Activated naive CD4-positive, alpha-beta T cell treated with Interleukin-2 at 50 U/mL for 16 hours (primary cell): ENCODE data around the gene DET1.
A peak's percentile ranks its signal among the peaks of the same experiment; 100 is the strongest.
"Not testable (repeated sequence)": the region's sequence is repeated elsewhere in the genome, so short reads cannot be mapped to it uniquely, and the experiment has no call there.

Experiments used
- DNase-seq: peaks from one replicate; pipeline ENCODE4 v3.0.0-alpha.2; 2020

The DET1 gene

GRCh38 chr15:88546248-88547129 lies at the start of gene DET1:
TSS of gene DET1 (minus strand) at chr15:88546681. CDS start at chr15:88531705, 14,976 bp downstream.
- peak; percentile 96 for DNase-seq

DNA sequence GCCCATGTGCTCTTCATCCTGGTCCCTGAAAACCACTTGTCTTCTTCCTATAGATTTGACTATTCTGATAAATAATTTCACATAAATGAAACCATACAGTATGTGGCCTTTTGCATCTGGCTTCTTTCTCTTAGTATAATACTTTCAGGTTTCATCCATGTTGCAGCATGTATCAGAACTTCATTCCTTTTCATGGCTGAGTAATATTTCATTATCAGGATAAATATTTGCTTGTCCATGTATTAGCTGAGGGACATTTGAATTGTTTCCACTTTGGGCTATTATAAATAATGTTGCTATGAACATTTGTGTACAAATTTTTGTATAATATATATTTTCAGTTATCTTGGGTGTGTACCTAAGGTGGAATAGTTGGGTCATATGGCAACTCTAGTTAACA lies 44.9 kb upstream of the DET1 start:
- no peak for DNase-seq

GRCh38 chr15:88590759-88591158 lies 44.3 kb upstream of the DET1 start:
- DNase-seq = no peak

- no peak for DNase-seq
Observed at GRCh38 chr15:88586401-88587162, 40.1 kb upstream of the DET1 start.

DNA sequence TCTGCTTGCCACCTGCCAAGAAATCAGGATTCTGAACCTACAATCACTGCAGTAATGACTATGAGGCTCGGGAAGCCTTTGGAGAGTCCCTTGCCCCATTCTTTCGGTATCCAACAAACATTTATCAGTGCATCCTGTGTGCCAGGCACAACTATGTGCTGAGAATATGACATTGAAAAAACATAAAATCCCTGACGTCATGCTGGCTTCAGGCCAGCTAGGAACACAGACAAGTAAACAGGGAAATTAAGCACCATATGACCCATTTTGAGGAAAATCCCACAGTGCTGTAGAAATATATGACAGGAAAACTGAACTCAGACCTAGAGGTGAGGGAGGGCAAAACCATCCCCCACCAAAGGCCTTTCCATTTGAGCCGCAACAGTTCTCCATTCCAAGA lies 34.1 kb upstream of the DET1 start:
- DNase-seq = no peak

GRCh38 chr15:88579322-88579721 lies 32.8 kb upstream of the DET1 start:
- DNase-seq = no peak

- no peak for DNase-seq
Observed at GRCh38 chr15:88574655-88575054, 28.2 kb upstream of the DET1 start.

GRCh38 chr15:88574077-88574476 lies 27.6 kb upstream of the DET1 start:
- no peak for DNase-seq

- DNase-seq = no peak
Observed at GRCh38 chr15:88571852-88572259, 25.4 kb upstream of the DET1 start.

- no peak for DNase-seq
Observed at GRCh38 chr15:88571153-88571851, 24.8 kb upstream of the DET1 start.

GRCh38 chr15:88568589-88568988 lies 22.1 kb upstream of the DET1 start:
- no peak for DNase-seq

DNA sequence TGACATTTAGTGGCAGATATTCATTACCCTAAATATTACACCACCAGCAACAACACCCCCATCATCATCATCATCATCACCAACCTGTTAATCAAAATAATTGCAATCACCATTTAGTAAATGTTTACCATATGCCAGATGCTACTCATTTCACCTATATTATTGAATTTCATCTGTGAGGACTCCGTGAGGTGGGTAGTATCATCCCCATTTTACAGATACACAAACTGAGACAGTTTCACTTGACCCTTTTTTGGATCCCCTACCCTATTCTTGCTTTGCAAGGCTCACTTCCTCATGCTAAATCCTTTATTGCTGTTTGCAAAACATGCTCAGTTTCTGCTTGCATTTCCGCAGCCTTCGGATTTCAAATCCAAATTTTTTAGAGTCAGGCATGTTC lies 18.3 kb upstream of the DET1 start:
- no peak for DNase-seq

DNA sequence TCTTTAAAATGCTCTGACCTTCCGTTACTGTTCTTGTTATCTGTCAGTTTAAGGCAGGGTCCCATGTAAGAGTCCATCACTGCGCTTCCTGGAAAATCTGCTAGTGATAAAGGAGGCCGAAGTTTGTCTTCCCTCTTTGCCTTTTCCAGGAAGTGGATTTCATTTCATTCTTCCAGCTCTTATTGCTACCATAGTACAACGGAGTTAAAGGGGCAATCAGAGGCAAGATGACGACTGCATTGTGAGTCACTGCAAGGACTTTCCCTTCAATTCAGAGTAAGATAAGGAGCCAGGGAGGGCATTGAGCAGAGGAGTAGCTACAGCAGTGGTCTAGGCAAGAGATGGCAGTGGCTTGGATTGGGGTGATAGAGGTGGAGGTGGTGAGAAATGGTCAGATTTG lies 17.2 kb upstream of the DET1 start:
- DNase-seq = no peak

GRCh38 chr15:88559565-88559964 lies 13.1 kb upstream of the DET1 start:
- DNase-seq = not testable (repeated sequence)

- DNase-seq = not testable (repeated sequence)
Observed at GRCh38 chr15:88558026-88558425, 11.5 kb upstream of the DET1 start.

GRCh38 chr15:88548009-88548408 lies 1.5 kb upstream of the DET1 start:
- not testable (repeated sequence) for DNase-seq

DNA sequence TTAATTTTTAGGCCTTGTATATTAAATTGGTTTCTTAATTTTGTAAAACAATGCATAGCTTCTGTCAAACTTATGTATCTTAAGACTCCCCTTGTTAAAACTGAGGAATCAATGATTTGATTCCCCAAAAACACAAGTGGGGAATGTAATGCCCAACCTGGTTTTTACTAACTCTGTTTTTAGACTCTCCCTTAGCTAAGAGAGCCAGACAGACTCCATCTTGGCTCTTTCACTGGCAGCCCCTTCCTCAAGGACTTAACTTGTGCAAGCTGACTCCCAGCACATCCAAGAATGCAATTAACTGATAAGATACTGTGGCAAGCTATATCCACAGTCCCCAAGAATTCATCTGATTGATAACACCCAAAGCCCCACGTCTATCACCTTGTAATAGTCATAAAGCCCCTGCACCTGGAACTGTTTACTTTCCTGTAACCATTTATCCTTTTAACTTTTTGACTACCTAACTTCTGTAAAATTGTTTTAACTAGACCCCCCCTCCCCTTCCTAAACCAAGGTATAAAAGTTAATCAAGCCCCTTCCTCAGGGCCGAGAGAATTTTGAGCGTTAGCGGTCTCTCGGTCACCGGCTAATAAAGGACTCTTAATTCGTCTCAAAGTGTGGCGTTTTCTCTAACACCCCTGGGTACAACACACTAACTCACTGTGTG lies 768 bp downstream of the DET1 start:
- DNase-seq = not testable (repeated sequence)

DNA sequence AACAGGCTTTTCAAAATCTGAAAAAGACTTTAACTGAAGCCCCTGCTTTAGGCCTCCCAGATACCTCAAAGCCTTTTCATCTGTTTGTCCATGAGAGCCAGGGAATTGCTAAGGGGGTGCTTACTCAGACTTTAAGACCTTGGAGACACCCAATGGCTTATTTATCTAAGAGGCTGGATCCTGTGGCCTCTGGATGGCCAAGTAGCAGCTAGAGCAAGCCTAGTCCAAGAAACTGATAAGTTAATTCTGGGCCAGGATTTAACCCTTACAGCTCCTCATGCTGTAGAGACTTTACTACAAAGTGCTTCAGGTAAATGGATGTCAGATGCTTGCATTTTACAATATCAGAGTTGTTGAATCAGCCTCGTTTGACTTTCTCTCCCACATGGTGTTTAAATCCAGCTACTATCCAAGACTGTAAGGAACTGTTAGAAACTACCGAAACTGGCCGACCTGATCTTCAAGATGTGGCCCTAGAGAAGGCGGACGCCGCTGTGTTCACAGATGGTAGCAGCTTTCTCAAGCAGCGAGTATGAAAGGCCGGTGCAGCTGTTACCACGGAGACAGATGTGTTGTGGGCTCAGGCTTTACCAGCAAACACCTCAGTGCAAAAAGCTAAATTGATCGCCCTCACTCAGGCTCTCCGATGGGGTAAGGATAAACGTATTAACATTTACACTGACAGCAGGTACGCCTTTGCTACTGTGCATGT lies 3.3 kb downstream of the DET1 start:
- DNase-seq = no peak

DNA sequence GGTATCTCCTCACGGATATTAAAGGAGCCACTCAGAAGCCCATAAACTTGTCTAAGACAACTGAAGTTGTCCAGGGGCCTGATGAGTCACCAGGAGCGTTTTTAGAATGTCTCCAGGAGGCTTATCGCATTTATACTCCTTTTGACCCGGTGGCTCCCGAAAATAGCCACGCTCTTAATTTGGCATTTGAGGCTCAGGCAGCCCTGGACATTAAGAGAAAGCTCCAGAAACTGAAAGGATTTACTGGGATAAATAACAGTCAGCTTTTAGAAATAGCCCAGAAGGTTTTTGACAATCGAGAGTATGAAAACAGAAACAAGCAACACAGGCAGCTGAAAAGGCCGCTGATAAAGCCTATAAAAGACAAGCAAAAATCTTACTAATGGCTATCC lies 4.1 kb downstream of the DET1 start:
- DNase-seq = no peak

- DNase-seq = no peak
Observed at GRCh38 chr15:88541709-88542341, 4.7 kb downstream of the DET1 start.

GRCh38 chr15:88541111-88541510 lies 5.4 kb downstream of the DET1 start:
- not testable (repeated sequence) for DNase-seq

- DNase-seq = not testable (repeated sequence)
Observed at GRCh38 chr15:88540350-88540749, 6.1 kb downstream of the DET1 start.
